ENCODE data around the gene CARF. TPM values are rescaled to one million over a fixed set of nuclear protein-coding genes. Genes with fewer than 3 reads are reported as not detected.

The CARF gene
- total RNA-seq, 1 experiment from 2014 or later: 4.2 TPM

DNA sequence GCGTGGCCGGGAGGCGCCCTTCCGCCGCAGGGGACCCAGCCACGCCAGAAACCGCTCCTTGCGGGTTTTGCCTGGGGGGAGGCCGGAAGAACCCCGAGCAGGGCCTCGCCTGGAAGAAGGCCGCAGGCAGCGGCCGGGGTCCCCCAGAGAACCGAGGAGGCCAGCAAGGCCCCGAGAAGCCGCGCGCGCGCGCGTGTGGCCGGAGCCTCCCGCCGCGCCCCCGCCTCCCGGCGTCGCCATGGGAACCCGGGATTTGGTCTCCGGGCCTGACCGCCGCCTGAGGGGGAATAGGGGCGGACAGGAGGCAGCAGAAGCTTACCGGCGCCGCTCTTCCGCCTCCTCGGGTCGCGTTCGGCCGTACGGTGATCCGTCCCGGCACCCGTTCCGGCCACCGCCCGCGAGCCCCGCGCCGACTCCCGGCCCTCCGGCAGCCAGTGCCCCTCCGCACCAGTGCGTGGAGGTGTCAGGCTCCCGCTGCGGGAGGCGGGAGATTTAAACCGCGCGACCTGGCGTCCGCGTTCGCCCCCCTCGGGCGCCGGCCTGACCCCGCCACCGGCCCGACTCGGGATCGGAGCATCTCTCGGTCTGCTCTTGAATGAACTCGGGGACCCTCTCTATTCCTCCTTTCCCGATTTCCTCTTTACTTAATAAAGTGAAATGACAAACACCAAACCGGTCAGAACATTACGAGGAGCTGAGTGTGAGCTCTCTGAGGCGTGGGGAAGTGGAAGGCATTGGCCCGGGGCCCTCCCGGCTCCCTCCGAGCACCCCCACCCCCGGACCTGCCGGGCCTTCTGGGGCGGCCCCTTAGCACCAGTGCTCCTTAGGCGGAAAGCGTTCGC lies 40.6 kb upstream of the CARF start, which contains the start of gene ICA1L:
ICA1L (minus strand) TSS at position 467 of the 842 bp plus-strand sequence. CDS start 42,757 bp downstream, outside the sequence.
- H2BK15ac ChIP-seq (ENCODE audit: low read depth, low read length): no peak within 1 kb of the TSS
- H2BK20ac ChIP-seq (ENCODE audit: low read depth, low read length, poor library complexity, severe bottlenecking): no peak within 1 kb of the TSS
- H3K79me1 ChIP-seq (ENCODE audit: insufficient read depth, low read depth, low read length, poor library complexity, severe bottlenecking): no peaks in the 10 kb centered on the region
- peak within 1 kb of the TSS; percentile 63 for H3K18ac ChIP-seq (ENCODE audit: insufficient read length, low read depth, low read length)
- peak within 1 kb of the TSS; percentile 51; the same call in 1 of the 2 replicates for H3K14ac ChIP-seq (ENCODE audit: insufficient read depth, low read length)
- no peaks in the 10 kb centered on the region for H4K20me1 ChIP-seq (ENCODE audit: control insufficient read depth, insufficient read depth, insufficient read length)
- H3K4me1 ChIP-seq (ENCODE audit: insufficient read depth, low read length): no peaks in the 10 kb centered on the region
- no peak within 1 kb of the TSS for H4K91ac ChIP-seq (ENCODE audit: insufficient read length, low read depth, low read length)
- no peak within 1 kb of the TSS for H2AK5ac ChIP-seq (ENCODE audit: insufficient read length, low read length)
- H3T11ph ChIP-seq (ENCODE audit: low read length): no peak within 1 kb of the TSS
- H2BK5ac ChIP-seq (ENCODE audit: insufficient read length, low read length): no peak within 1 kb of the TSS
- H2BK12ac ChIP-seq (ENCODE audit: insufficient read length, low read depth, low read length): no peak within 1 kb of the TSS
- H3K9me3 ChIP-seq (ENCODE audit: control insufficient read depth, low read depth, low read length): no peaks in the 10 kb centered on the region
- no peak within 1 kb of the TSS for H3K23ac ChIP-seq (ENCODE audit: insufficient read length, low read depth, low read length)
- H3K27me3 ChIP-seq (ENCODE audit: insufficient read depth, low read length): no peaks in the 10 kb centered on the region
- TF ChIP-seq, protein P1, sequence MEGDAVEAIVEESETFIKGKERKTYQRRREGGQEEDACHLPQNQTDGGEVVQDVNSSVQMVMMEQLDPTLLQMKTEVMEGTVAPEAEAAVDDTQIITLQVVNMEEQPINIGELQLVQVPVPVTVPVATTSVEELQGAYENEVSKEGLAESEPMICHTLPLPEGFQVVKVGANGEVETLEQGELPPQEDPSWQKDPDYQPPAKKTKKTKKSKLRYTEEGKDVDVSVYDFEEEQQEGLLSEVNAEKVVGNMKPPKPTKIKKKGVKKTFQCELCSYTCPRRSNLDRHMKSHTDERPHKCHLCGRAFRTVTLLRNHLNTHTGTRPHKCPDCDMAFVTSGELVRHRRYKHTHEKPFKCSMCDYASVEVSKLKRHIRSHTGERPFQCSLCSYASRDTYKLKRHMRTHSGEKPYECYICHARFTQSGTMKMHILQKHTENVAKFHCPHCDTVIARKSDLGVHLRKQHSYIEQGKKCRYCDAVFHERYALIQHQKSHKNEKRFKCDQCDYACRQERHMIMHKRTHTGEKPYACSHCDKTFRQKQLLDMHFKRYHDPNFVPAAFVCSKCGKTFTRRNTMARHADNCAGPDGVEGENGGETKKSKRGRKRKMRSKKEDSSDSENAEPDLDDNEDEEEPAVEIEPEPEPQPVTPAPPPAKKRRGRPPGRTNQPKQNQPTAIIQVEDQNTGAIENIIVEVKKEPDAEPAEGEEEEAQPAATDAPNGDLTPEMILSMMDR (conservative IDR thresholded peaks at IDR 0.05): no peak; the same call in 2 of the 3 replicates
- no peak within 1 kb of the TSS for H2BK120ac ChIP-seq (ENCODE audit: low read depth, low read length, poor library complexity, severe bottlenecking)
- WGBS (ENCODE audit: extremely low coverage, insufficient read length, low lambda C conversion rate): no CpG with 5 or more reads among the region's 93 CpGs
- H2AFZ ChIP-seq (ENCODE audit: low read length): peak within 1 kb of the TSS; percentile 89
- Mint-ChIP-seq H3K36me3 (ENCODE audit: insufficient read depth in 1 of 3, low read depth in 3 of 3) (no peaks in the 10 kb centered on the region; a peak in 1 of 7 replicates), H3K9me3 (no peaks in the 10 kb centered on the region), H3K4me3 (peak within 1 kb of the TSS; percentile 90 to 91), H3K27me3 (ENCODE audit: low read depth) (peaks cover 3% of the 10 kb centered on the region; the same call in 1 of the 2 replicates), H3K27ac (peak within 1 kb of the TSS; percentile 18 to 98 (median 77); a peak in 4 of 7 replicates), H3K4me1 (peaks cover 10 to 11% of the 10 kb centered on the region in 2 experiments)
- no peak within 1 kb of the TSS for H4K5ac ChIP-seq (ENCODE audit: insufficient read length, low read depth, low read length)
- H3K23me2 ChIP-seq (ENCODE audit: insufficient read length, low read depth, low read length, poor library complexity, severe bottlenecking): peaks cover 5% of the 10 kb centered on the region
- no peaks in the 10 kb centered on the region for H3K79me2 ChIP-seq (ENCODE audit: insufficient read depth, low read length)
- no peak within 1 kb of the TSS for H3K56ac ChIP-seq (ENCODE audit: insufficient read length, low read depth, low read length)
- H3K4ac ChIP-seq (ENCODE audit: low read depth, low read length): no peak within 1 kb of the TSS
- H3K4me2 ChIP-seq (ENCODE audit: insufficient read depth, insufficient read length, low read length): peak within 1 kb of the TSS; percentile 83
- H3K27ac ChIP-seq (ENCODE audit: insufficient read length, low read depth, low read length): no peak within 1 kb of the TSS
- DNase-seq: peak; percentile 66
- peak within 1 kb of the TSS; percentile 59 for H3K9ac ChIP-seq (ENCODE audit: extremely low read depth, insufficient read length, low read length)
- no peak within 1 kb of the TSS for H4K8ac ChIP-seq (replicated peaks; ENCODE audit: insufficient read length, low read depth, low read length)
